Activated T-helper 1 cell treated with Interleukin-2 at 50 U/mL for 16 hours (primary cell): ENCODE measurements around the gene PRRT4.

Source experiments
- DNase-seq: peaks from one replicate; pipeline ENCODE4 v3.0.0-alpha.2; 2020; ENCODE audit warnings: low read depth

Gene PRRT4

DNA sequence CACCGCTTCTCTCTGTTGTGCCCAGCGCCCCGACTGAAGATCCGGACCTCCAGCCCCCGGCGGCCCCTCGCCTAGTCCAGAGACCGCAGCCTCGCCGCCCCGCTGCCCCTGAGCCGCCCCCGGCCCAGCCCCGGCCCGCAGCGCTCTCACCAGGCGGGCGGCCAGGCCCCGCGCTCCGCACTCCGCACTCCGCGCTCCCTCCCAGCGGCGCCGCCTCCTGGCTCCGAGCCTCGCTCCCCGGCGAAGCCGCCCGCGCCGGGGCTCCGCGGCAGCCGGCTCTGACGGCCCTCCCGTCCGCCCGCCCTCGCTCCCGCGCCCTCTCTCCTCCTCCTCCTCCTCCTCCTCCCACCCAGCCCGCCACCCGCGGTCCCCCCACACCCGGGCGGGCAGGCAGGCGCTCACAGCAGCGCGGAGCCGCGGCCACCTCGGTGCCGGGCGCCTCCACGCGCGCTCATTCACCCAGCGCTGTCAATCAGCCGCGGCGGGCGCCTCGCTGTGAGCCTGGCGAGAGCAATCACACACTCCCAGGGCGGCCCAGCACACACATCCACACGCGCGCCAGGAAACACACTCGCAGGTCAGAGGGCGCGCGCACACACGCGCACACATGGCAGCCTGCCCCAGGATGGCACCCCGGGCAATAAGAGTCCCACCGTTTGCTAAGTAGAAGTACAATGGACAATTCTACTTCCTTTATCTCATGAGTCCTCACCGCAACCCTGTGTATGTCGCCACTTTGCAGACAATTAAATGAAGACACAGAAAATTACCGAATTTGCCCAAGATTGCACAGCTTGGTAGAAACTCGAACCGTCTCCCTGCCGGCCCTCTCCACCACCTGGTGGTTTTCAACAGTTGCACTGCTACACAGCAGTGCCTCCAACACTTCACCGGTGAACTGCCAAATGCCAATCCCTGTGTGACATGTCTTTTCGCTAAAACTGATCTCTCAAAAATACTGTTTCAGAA is at the start of gene PRRT4:
Gene PRRT4 (minus strand): TSS at position 280 of the 969 bp plus-strand sequence.
- DNase-seq, result peak; percentile 28

DNA sequence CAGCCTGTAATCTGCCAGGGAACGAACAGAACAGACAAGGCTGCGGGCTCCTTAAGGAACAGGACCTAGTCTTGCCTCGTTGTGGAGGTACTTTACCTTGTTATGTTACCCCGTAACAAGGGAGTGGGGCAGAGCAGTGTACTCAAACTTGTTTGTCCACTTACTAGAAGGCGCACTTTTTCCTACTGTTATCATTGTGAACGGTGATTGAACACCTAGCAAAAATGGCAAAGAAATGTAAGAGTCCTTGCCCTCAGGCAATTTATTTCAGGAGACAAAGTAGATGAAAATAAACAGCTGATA is 48.9 kb upstream of the PRRT4 start:
- no peak for DNase-seq

DNA sequence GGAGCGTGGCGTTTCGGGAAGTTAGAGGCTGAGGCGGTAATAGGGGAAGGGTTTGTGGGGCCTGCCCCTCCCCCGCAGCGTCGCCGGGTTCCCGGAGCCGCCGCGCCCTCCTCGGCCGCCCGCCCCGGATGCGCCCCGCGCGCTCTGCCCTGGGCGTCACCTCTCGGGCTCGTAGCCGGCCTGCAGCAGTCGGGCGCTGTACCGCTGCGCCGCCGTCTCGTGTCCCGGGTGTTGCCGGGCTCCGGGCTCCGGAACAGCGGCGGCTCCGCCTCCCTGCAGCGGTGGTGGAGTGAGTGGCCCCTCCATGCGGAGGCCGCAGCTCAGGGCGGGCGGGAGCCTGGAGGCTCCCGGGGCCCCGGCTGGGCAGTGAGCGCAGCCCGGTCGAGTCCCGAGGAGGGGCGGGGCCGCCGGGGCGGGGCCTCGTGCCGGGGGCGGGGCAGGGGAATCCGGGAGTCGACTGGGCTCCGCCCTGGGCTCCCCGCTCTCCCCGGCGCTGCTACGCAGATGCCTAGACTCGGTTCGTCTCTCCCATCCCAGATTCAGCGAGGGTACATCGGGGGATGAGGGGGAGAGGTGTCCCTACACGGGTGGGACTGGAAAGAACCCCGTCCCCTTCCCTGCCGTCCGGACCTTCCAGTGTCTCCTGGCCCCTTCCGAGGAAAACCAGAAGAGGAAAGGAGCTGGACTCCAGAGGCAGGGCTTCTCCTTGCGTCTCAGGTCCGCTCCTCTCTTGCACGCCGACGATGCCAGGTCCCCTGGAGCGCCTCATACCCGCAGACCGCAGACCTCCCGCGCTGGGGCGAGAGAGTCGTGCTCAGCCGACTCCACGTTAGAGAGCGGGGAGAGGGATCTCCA is 48.3 kb upstream of the PRRT4 start, which contains the start of gene IMPDH1:
Gene IMPDH1 (minus strand): TSS at position 387 of the 855 bp plus-strand sequence. CDS start 81 bp downstream, at position 306.
- DNase-seq, result peak; percentile 79

DNA sequence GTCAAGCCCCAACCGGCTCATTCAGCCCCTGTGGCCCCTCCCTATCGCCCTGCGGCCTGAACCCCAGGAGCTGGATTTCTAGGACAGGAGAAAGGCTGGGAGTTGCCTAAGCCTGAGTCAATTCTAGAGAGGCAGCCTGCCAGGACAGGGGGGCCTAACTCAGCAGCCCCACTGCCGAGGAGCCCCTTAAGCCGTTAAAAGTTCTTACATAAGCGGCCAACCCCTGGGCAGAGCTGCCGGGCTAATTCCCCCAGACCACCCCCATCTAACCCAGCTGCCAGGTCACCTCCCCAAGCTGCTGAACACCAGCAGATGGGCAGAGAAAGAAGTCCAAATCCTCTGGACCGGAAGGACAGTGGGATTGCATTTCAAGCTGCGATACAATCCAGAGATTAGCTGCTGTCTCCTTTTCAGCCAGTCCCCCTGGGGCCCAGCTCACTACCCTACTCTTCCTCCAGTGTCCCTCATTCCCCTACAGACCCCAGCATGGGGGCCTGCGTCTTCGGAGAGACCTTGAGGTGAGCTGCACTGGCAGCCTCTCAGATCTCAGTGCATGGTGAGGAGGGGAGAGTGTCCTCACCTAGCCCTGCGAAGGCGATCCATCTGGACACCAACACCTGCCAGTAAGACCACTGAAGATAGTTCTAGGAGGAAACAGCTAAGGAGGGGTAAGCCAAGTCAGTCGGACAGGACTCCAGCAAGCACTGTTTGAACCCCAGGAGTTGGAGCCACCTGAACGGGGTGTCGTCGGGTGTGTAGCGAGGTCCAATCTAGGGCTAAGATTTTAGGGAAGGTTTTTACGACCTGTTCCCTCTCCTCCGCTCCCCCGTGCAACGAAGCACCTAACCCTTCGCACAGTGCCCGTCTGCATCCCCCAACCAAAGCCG is 47.5 kb upstream of the PRRT4 start:
- no peak for DNase-seq

DNA sequence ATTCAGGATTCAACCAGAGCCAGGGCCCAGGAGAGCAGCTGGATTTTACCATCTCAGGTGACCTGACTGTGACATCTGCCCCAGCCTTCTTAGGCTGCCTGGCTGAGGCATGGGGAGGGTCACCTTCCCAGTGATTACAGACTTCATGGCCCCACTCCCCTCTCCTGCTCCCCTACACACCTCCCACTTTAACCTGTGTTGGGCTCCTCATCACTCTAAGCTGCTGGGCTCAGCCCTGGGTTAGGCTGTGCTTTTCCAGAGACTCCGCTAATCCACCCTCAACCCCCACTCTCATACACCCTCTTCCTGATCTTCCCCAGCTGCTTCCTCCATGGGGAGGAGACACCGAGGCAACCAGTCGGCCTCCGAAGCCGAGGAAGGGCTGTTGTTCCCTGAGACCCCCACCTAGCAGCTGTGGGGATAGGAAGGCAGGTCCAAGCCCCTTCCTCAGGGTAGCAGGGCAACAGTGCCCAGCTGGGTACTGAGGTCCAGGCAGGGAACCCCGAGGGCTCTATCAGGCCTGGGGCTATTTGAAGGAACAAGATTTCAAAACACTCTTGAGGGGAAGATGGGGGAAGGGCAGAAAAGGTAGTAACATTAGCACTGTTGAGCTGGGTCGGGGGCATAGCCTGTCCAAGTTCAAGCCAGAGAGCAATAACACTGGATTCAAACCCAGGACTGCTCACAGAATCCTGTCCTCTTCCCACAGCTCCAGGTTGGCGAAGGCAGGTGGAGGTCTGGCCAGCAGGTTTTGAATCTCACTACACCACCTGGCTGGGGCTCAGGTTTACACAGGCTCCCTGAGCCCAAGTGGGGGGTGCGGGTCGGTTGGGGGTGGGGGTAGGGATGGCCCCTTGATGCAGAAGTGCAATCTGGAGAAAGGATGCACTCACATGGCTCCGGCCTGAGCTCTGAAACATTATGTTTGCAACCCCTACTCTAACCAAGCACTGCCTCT is 46.5 kb upstream of the PRRT4 start:
- DNase-seq, result no peak

DNA sequence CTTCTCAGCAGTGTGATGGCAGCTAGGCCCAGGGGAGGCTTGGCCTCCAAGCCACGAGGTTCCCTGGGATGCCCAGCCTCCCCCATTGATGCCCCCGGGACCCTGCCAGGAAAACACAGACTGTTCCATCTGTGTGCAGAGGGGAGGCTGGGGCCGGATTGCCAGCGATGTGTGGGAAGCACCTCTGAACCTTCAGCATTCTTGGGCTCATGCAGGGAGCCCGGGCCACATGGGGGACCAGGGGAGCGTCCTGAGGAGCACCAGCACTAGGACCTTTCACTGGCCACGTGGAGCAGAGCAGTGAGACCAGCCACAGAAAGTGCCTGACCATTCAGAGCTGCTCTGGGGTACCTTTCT is 45.7 kb upstream of the PRRT4 start:
- DNase-seq, result no peak

DNA sequence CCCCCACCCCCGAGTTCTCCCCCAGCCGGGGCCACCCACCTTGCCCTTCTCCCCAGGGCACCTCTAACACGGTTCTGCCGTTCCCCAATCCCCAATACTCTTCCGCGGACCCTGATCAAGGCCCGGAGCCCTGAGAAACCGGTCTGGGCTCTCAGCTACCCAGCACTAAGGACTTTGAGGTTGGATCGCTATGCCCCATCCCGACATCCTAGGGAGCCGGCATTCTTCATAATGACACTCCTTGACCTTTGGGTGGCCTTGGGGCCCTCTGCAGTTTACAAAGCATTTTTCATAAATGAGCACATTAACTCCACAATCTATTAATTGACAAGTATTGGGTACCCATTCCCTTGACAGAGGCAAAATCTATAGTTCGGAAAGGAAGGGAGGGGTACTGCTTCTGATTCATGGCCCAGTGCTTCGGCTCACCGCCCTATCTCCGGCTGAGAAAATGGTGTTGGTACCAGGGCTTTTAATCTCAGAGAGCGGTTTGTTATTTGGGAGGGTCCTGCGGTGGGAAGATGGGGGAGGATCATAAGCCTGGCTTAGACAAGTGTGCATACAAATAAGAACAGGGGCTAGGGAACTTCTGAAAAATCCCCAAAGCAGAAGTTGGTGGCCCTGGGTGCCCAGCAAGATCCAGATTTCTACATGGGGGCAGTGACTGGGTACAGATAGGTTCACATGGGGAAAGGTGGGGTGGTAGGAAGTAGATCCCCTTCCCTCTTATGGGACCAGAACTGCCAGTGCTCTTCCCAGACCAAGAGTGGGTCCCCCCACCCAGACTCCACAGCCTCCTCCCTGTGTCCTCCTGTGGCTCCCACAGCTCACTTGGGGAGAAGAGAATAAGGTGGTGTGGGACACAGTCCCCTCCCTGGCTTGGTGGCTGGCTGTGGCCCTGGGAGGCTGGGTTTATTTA is 45.1 kb upstream of the PRRT4 start:
- no peak for DNase-seq

DNA sequence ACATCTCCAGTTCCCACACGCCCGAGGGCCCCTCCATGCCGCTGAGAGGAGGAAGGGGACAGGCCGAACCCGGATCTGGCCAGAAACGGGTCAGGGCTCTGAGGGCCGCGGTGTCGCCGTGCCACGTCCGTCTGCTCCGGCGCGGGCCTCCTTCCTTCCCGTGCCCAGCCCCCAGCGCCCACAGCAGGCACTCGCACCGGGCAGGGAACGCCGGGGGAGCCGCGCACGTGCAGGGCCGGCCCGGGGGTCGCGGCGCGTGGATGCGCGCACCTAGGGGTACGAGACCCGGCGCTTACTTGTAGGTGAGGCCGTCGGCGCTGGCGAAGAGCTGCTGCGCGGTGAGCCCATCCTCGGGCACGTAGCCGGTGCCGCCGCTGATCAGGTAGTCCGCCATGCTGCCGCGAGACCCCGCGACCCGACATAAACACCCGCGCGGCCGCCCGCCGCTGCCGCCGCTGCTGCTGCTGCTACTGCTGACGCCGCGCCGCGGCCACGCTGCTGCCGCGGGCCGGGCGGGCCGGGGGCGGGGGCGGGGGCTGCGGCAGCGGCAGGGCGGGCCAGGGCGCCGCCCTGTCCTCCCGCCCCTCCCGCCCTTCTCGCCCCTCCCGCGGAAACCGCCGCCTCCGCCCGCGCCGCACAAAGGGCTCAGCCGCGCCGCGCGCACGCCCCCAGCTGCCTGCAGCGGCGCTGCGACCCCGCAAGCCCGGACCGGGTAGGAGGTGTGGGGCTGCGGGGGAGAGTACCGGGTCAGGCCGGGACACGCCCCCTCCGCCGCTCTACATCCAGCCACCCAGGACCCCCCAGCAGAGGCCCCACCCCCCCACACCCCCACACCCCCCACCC is 44.2 kb upstream of the PRRT4 start:
- DNase-seq, result peak; percentile 49

DNA sequence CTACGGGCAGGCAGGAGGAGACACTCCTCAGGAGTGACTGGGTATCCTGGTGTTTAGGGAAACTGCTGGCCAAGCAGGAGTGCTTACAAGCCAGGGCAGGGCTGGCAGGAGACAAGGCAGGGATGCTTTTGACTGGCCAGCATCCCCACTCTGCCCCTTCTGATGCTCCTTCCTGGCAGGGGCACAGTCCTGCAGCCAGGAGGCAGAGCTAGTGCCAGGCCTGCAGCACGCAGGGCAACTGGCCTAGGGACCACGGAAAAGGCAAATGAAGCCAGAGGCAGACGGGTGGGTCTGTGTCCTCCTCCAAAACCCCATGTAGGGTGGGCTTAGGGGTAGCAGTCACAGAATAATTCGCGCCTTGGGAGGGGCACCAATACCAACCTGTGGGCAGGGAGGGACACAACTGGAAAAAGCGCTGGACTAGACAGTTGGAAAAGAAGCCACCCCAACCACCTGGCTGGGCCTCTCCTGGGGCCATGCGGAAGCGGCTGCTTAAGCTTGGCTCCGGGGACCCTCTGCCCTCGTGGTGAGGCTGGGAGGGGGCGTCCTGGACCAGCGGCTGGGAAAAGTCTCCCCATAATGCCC is 43.5 kb upstream of the PRRT4 start:
- DNase-seq, result no peak

DNA sequence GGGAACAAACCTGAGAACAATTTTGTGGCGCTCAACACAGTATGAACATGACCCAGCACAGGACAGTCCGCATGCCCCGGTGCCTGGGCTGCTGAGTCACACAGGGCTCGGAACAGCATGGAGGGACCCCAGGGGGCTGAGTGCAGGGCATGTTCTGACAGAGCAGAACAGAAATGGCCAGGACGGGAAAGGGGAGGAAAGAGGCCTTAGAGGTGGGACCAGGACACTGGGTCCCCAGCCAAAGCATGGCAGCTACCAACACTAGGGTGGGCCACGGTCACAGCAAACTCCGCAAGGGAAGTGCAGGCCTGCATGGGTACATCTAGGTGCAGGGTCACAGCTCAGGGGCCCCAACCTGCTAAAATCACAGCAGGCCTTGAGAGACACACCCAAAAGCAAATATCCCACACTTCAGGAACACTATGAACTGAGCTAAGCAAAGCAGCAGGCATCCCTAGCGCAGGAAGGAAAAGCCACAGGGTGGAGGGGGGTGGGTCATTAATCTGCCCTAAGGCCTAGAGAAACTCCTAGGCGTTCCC is 42.7 kb upstream of the PRRT4 start:
- DNase-seq, result no peak

DNA sequence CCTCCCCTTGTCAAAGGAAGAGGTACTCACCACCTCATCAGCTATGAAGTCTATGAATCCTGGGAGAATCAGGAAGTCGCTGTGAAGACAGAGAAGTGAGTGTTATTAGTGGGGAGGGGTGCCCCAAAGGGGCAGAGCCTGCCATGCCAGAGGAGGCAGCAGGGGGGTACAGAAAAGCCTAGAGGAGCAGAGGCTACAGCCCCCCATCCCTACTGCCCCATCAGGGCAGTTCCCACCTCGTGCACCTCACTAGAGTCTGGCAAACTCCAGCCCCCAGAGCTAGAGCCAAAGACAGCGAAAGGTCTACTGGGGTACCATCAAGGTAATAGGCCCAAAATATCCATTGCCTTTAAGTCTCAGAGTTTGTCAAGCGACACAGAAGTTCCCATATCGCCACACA is 42.2 kb upstream of the PRRT4 start:
- no peak for DNase-seq

DNA sequence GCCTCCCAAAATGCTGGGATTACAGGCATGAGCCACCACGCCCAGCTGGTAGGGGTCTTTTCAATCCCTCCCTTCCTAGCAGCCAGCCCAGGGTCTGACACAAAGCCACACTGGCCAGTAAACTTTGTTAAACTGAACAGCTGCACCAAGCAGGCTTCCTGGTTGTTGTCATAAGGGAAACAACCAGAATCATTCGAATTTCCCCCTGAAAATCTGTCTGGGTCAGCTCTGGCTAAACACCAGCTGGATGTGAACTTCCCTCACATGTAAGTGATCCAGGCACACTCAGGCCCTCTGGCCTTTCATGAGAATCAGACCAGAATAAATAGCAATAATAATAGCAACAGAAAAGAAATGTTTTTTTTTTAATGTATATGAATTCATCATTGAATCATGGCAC is 40.9 kb upstream of the PRRT4 start:
- DNase-seq, result no peak

DNA sequence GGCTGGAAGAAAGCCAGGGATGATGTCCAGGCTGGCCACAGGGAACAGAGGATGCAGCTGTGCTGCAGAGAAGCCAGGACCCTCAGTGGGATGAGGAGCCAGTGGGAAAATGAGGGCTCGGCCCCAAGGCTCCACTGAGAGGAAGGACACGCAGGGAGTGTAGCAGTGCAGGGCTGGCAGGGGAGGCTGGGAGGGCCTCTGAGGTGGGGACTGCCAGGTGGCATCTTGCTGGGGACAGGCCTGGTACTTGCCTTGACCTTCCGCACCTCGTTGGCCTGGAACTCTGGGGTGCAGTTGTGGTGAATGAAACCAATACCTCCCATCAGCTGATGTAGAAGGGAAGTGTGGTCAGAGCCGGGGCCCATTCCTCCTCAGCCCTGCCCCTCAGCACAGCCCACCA is 39.1 kb upstream of the PRRT4 start:
- no peak for DNase-seq

DNA sequence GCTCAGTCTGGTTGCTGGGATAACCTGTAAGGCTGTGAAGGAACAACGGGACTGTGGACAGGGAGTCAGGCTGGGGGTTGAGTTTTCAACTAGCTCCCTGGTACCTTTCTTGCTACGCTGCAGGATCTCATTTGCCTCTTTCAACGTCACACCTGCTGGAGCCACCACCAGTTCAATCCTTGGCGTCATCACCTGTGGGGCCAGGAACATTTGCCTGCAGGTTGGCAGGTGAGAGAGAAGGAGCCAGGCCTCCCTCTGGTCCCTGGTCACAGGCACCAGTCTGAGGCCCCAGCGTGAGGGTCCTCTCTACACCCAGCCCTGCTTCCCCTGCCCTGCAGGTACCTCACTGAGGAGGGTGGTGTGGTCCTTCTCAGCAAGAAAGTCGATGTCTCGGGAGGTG is 38.5 kb upstream of the PRRT4 start:
- DNase-seq, result no peak

DNA sequence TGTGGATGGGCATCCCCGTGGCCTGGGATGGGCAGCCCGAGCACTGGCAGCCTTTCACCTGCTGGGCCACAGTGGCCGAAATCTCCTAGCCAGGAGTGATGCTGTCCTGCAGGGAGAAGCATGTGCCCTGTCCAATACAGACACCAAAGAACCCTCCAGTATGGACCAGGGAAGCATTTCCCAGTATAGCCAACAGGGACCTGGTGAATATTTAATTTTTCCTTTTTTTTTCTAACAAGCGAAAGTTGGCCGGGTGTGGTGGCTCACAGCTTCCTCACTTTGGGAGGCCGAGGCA is 37.3 kb upstream of the PRRT4 start:
- DNase-seq, result no peak

DNA sequence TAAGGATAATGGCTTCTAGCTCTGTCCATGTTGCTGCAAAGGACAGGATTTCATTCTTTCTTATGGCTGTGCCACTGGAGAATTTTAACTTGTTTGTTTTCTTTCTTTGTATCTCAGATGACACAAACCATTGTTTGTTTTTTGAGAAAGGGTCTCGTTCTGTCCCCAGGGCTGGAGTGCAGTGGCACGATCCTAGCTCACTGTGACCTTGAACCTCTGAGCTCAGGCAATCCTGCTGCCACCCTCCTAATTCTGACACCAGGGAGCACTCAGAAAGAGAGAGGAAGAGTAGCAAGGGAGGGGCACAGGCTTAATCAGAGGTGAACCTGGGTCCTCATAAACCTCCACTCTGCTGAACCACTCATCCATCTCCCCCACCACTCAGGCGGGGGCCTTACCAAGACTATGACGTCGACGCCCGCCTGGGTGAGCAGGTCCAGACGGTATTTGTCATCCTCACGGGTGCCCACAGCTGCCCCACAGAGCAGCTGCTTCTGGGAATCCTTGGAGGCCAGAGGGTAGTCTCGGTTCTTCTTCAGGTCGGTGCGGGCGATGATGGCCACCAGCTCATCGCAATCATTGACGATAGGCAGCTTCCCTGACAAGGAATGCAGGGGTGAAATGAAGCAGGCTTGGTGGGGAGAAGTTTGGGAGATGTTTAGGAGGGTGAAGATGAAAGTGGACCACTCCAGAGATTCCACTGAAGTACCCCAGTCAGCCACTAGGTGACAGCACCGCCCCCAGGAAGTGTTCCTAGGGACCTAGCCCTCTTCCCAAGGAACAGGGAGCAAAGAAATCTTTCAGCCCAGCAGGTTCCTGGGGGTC is 36.7 kb upstream of the PRRT4 start:
- DNase-seq, result no peak

DNA sequence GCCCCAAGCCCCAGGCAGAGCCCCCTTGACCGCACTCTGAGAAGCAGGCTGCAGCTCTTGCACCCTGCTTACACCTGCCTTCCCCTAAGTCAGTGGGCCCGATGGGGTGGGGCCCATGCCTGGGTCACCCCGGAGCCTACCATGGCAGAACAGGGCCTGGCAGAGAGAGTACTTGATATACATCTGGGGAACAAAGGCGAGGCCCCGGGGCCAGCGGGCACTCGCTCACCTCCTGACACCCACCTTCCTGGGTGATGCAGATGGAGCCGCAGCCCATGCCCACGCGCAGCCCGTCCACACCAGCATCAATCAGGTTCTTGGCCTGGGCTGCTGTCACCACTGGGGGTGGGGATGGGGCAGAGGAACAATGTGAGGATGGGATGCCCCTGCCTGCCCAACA is 34.9 kb upstream of the PRRT4 start:
- no peak for DNase-seq

DNA sequence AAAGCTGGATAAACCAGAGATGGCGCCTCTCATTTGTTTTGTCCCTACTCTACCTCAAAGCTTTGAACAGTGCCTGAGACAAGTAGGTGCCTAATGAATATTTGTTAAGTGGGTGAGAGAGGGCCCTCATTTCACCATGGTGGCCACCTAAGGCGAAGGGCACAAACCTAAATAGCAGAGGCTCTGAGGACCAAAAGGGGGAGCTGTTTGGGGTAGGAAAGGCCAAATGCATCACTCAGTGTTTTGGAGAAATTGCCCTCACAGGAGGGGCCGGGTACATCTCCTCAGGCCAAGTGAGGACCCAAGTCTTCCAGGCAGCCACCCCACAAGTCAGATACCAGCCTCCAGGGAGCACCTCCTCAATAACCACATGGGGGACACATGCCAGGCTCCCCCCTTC is 34.3 kb upstream of the PRRT4 start:
- no peak for DNase-seq
